Renal cortex interstitium (tissue), 11 donors: Measurements from ENCODE around the gene DSE. TPM values are rescaled to one million over a fixed set of nuclear protein-coding genes. Genes with fewer than 3 reads are reported as not detected.

Experiments
- DNase-seq, 11 donors: peaks; one replicate each; pipeline ENCODE4 v3.0.0-alpha.2; 2013; ENCODE audit warnings: low read depth in 9 of 11, low spot score in 4 of 11; ENCODE audit errors: extremely low read depth in 1 of 11
- polyA plus RNA-seq, 3 donors: library from polyadenylated mRNA; unstranded; fragments of 120-200 nt; gene quantifications; one replicate each; pipeline ENCODE4 v1.2.1, GENCODE V29; 2013; ENCODE audit not compliant: insufficient read length in 3 of 3

Gene DSE
- polyA plus RNA-seq, 3 donors: 38.7 to 42.5 (median 42.1) TPM

- DNase-seq: no peak
Measured at GRCh38 chr6:116402108-116402937, 31.6 kb downstream of the DSE start.

DNA sequence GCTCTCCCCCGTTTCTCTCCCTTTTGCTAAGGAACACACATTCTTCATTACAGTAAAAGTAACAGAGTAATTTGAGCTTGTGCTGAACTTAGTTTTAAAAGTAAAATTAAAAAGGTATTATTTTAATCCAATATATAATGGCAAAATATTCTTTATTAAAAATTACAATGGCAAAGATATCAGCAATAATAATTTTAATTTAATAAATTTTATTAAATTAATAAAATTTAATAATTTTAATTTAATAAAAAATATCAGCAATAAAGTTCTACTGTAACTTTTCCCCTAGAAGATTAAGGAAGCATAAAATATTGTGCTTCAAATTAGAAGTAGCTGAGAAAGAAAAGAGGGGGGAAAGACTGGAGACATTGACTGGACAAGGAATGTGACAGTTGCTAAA is 32.5 kb downstream of the DSE start:
- no peak for DNase-seq

DNA sequence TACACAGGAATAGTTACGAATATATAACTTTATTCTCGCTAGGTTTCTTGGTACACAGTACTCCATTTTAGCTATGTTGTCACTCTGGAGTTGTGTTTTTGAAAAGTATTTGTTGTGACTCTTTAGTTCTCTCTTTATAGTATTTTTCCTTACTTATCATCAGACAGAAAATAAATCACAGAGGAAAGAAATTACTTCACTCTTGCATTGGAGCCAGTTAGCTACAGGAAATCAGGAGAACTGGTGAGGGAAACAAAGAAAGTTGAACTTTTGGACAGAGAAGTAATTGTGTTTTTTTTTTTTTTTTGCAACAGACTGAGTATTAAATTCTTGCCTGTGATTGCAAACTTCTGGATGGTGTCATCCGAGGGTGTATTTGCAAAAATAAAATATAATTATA is 33.9 kb downstream of the DSE start:
- no peak for DNase-seq

- peak in 1 of 11 donors; percentile 25 for DNase-seq
Measured at GRCh38 chr6:116405138-116405537, 34.4 kb downstream of the DSE start.

GRCh38 chr6:116405652-116406356 is 35.1 kb downstream of the DSE start:
- DNase-seq: no peak

- DNase-seq: no peak
Measured at GRCh38 chr6:116406678-116407345, 36.1 kb downstream of the DSE start.

- DNase-seq: no peak
Measured at GRCh38 chr6:116408491-116408890, 37.7 kb downstream of the DSE start.

DNA sequence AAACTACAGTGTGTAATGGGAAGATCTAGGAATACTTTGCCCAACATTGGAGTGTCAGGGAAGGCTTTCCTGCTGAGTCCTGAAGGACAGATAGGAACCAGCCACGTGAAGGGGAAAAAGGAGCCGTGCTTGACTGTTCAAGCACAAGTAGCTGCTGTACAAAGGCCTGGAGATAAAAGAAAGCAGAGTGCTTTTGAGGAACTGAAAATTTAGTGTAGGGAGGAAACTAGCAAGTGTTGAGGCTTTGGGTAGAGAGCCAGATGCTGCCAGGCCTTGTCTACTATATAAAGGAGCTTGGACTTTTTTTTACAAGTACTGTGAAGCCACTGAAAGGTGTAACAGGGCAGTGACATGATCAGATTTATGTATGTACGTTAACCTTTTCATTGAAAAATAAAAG is 39.0 kb downstream of the DSE start:
- DNase-seq: no peak

DNA sequence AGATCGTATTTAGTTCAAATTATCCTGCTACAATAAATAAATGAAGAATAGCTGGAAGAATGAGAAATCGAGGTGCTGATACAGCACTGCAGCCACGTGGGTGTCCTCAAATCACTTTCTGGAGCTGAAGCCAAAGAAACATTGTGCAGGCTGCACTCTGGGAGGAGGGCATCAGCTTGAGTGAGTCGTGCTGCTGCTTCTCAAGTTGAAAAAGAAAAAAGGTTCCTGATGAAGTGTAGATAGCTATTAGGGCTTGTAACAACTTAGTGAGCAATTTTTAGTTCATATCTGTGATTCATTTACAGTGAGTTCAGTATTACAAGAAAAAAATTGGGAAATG is 40.5 kb downstream of the DSE start:
- DNase-seq: no peak

GRCh38 chr6:116412270-116412669 is 41.5 kb downstream of the DSE start:
- DNase-seq: no peak

DNA sequence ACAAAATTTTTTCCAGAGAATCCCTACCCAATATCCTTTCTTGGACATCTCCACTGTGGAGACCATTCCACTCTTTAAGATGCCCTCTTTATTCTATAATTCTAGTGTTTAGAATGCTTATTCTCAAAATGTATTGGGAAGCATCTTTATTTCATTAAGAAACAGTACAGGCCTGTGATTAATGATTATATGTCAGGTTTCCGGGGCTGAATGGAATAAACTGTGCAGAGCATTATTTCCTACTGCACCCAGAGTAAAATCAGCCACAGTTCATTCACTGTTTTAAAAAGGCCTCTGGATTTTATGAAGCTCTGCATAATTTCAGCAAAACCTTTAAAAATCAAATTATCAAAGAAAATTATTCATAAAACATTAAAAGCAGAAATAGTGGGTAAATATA is 42.6 kb downstream of the DSE start:
- no peak for DNase-seq

DNA sequence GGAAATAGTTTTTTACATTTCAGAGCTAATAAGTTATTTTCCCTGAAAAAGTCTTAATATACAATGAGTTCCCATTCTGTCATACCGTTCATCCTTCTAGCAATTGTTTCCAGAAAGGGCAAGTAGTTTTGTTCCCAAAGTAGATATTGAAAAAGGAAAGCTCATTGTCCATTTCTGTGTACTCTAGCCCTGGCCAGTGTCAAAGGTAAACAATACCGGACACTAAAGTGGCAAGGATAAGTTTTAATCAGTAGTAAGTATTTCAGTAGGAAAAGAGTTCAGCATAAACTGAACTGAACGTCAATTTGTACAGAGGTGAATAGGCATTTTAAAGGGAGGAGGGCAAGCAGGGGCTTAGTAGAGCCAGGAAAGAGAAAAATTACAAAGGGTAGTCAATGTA is 46.9 kb downstream of the DSE start:
- DNase-seq: no peak

GRCh38 chr6:116419069-116419786 is 48.5 kb downstream of the DSE start:
- DNase-seq: no peak

DNA sequence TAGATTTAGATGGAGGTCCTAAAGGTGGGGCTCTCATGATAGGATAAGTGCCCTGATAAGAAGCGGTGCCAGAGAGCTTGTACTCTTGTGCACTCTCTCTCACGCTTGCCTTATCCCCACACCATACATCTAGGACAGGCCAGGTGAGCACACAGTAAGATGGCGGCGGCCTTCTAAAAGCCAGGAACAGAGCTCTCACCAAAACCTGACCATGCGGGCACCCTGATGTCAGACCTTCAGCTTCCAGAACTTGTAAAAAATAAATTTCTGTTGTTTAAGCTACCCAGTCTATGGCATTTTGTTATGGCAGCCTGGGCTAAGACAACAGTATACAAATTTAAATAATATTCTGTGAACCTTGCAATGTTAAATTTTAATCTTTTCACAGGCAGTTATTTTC is 49.6 kb downstream of the DSE start:
- DNase-seq: no peak

DNA sequence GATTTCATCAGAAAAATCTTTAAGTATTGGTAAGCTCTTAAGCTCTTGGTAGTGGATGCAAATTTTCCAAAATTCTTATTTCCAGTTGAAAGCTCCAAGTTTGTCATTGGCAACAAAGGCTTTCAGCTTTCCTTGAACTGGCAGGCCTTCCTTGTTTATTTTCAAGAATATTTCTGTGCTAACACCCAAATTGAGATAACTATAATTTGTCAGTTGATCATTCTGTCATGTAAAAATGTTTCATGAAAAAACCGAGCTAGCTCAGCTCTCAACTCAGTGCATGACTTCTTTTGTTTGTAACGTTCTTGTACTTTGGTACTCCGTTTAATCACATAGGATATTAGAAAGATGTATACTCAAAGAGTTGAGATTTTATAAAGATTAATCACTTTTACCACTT is 51.5 kb downstream of the DSE start:
- no peak for DNase-seq

DNA sequence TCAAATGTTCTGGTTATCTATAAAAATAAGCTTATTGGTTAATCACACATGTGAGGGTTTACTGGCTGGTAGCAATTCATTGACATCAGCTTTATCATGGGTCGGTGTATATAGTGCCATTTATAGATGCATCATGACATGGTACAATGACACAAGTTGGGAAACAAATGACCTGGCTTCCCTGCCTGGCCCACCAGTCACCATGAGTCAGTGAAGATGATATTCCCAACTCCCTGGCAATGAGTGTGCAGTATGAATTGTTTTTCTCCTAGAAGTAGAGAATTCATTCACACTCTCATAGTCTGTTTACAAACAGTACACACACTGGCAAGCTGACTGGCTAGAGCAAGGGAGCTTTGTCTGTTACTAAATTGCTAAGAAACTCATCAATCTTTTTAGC is 53.3 kb downstream of the DSE start:
- DNase-seq: no peak

GRCh38 chr6:116426551-116426950 is 55.8 kb downstream of the DSE start:
- no peak for DNase-seq

- DNase-seq: no peak
Measured at GRCh38 chr6:116429111-116429510, 58.4 kb downstream of the DSE start.

GRCh38 chr6:116430860-116431259 is 60.1 kb downstream of the DSE start:
- DNase-seq: no peak
